HepG2 (cell line): Measurements from ENCODE around the gene MLX. TPM values are rescaled to one million over a fixed set of nuclear protein-coding genes. Genes with fewer than 3 reads are reported as not detected.
A peak's percentile ranks its signal among the peaks of the same experiment; 100 is the strongest.

Experiments used
- ASH2L ChIP-seq: fragments of 300-600, 200-600 bp; sonication (generic); IDR thresholded peaks from 2 replicates; pipeline ENCODE4 v1.7.0; 2017; ENCODE audit warnings: low read depth, mild to moderate bottlenecking, moderate library complexity, mixed read lengths, low read length; ENCODE audit not compliant: insufficient read length
- HNF4G ChIP-seq, 2 experiments: sonication (generic) in 1 of 2; formaldehyde crosslinking in 1 of 2; IDR thresholded peaks; 2 replicates each; pipeline versions ENCODE4 v1.4.0 to v1.6.1; 2011 to 2020; ENCODE audit warnings: borderline replicate concordance in 2 of 2, low read depth in 2 of 2, mild to moderate bottlenecking in 2 of 2, low read length in 1 of 2, missing genetic modification reagents in 1 of 2, moderate library complexity in 1 of 2
- NCOA5 ChIP-seq: sonication (generic); formaldehyde crosslinking; IDR thresholded peaks from 2 replicates; pipeline ENCODE4 v1.4.0; 2020; ENCODE audit warnings: missing genetic modification reagents
- NFKB2 ChIP-seq: sonication (generic); formaldehyde crosslinking; IDR thresholded peaks from 2 replicates; pipeline ENCODE4 v1.4.0; 2020; ENCODE audit warnings: missing genetic modification reagents, borderline replicate concordance
- NR2F6 ChIP-seq, 2 experiments: IDR thresholded peaks; 2 replicates each; pipeline ENCODE4 v1.6.1; 2016; ENCODE audit warnings: antibody characterized with exemption in 1 of 2, mild to moderate bottlenecking in 1 of 2
- POGK ChIP-seq: sonication (generic); formaldehyde crosslinking; conservative IDR thresholded peaks from 2 replicates; pipeline ENCODE4 v1.8.0; 2022; ENCODE audit warnings: mild to moderate bottlenecking, moderate library complexity, missing genetic modification reagents
- TFE3 ChIP-seq: IDR thresholded peaks from 2 replicates; pipeline ENCODE4 v1.6.1; 2016
- ZNF124 ChIP-seq: sonication (generic); formaldehyde crosslinking; IDR thresholded peaks from 2 replicates; pipeline ENCODE4 v1.4.0; 2020; ENCODE audit warnings: missing genetic modification reagents
- ZNF33B ChIP-seq: sonication (generic); formaldehyde crosslinking; IDR thresholded peaks from 2 replicates; pipeline ENCODE4 v1.5.1; 2020; ENCODE audit warnings: mild to moderate bottlenecking, missing genetic modification reagents
- ZNF354B ChIP-seq: sonication (generic); formaldehyde crosslinking; IDR thresholded peaks from 2 replicates; pipeline ENCODE4 v1.8.0; 2022; ENCODE audit warnings: mild to moderate bottlenecking, missing genetic modification reagents
- ZNF790 ChIP-seq: sonication (generic); formaldehyde crosslinking; IDR thresholded peaks from 2 replicates; pipeline ENCODE4 v1.8.0; 2022; ENCODE audit warnings: missing genetic modification reagents, mild to moderate bottlenecking, borderline replicate concordance
- polyA plus RNA-seq, 8 experiments: library from polyadenylated mRNA; depleted of rRNA in 3 of 8; stranded (reverse) in 7 of 8; unstranded in 1 of 8; fragments of >200 nt; fragmentation: Illumina TruSeq in 4 of 8; extraction: Trizol in 4 of 8; gene quantifications; 2 replicates each; pipeline versions ENCODE4 v1.2.1 to v1.2.3, GENCODE V29; 2011 to 2016; ENCODE audit warnings: low read depth in 4 of 8, missing spikeins in 1 of 8, mixed read lengths in 1 of 8; ENCODE audit not compliant: insufficient read depth in 1 of 8
- total RNA-seq, 5 experiments: library from RNA; depleted of rRNA; stranded (reverse); fragments of >200 nt; fragmentation: Illumina TruSeq; extraction: Trizol; gene quantifications; 2 replicates each; pipeline ENCODE4 v1.2.3, GENCODE V29; 2016; ENCODE audit warnings: low read depth in 1 of 5
- TF ChIP-seq, protein P1 (sequence below): sonication (generic); formaldehyde crosslinking; IDR thresholded peaks from 2 replicates; pipeline ENCODE4 v1.5.0; 2020; ENCODE audit warnings: mild to moderate bottlenecking, missing genetic modification reagents, borderline replicate concordance
- TF ChIP-seq, protein P2 (sequence below): sonication (generic); formaldehyde crosslinking; IDR thresholded peaks from 2 replicates; pipeline ENCODE4 v1.5.0; 2020; ENCODE audit warnings: missing genetic modification reagents
- TF ChIP-seq, protein P3 (sequence below): sonication (generic); formaldehyde crosslinking; IDR thresholded peaks from 2 replicates; pipeline ENCODE4 v1.4.0; 2020; ENCODE audit warnings: mild to moderate bottlenecking, missing genetic modification reagents

Gene MLX
- total and polyA plus RNA-seq, 2 of the 13 experiments (the other 11 are each of a cell fraction or from before 2014, with no cell fraction given): 38.9 to 74.4 TPM

DNA sequence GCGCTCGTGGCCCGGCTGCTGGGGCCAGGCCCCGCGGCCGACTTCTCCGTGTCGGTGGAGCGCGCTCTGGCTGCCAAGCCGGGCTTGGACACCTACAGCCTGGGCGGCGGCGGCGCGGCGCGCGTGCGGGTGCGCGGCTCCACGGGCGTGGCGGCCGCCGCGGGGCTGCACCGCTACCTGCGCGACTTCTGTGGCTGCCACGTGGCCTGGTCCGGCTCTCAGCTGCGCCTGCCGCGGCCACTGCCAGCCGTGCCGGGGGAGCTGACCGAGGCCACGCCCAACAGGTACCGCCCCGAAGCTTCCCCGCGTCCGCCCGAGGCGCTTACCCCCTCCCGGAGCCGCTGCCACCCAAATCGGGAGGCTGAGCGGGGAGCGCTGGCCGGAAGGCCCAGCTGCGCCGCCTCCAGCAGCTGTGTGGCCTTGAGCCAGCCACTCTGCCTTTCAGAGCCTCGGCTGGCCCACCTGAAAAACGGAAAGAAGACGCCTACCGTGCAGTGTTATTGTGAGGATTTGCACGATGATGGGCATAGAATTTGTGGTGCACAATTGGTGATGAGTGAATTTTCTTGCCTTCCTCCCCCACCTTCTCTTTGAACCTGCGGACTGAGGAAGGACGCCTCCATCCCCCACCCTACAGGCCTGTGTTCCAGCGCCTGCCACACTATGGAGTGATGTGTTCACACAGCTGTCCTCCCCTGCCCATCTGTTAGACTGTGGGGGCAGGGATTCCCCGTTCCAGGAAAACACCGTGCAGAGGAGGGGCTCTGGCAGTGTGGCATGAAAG is 30.3 kb upstream of the MLX start (continued):
- TF ChIP-seq POGK (peak; percentile 59; the same call in 1 of the 2 replicates), ZNF790 (CRISPR knock-in tag) (no peak), NR2F6 (IDR thresholded peaks at IDR 0.05) (no peak), NR2F6 (CRISPR knock-in tag; IDR thresholded peaks at IDR 0.05) (peak; percentile 67), ZNF354B (peak; percentile 71; the same call in 1 of the 2 replicates), ASH2L (peak; percentile 57), ZNF124 (peak; percentile 81), TFE3 (peak; percentile 62), HNF4G (IDR thresholded peaks at IDR 0.05; ENCODE audit: borderline replicate concordance, low read depth, low read length) (no peak), HNF4G (CRISPR knock-in tag; IDR thresholded peaks at IDR 0.05; ENCODE audit: borderline replicate concordance, low read depth) (peak; percentile 42; the same call in 1 of the 2 replicates), ZNF33B (CRISPR knock-in tag) (no peak), NCOA5 (no peak), NFKB2 (peak; percentile 35; the same call in 1 of the 2 replicates)
- TF ChIP-seq, protein P1, sequence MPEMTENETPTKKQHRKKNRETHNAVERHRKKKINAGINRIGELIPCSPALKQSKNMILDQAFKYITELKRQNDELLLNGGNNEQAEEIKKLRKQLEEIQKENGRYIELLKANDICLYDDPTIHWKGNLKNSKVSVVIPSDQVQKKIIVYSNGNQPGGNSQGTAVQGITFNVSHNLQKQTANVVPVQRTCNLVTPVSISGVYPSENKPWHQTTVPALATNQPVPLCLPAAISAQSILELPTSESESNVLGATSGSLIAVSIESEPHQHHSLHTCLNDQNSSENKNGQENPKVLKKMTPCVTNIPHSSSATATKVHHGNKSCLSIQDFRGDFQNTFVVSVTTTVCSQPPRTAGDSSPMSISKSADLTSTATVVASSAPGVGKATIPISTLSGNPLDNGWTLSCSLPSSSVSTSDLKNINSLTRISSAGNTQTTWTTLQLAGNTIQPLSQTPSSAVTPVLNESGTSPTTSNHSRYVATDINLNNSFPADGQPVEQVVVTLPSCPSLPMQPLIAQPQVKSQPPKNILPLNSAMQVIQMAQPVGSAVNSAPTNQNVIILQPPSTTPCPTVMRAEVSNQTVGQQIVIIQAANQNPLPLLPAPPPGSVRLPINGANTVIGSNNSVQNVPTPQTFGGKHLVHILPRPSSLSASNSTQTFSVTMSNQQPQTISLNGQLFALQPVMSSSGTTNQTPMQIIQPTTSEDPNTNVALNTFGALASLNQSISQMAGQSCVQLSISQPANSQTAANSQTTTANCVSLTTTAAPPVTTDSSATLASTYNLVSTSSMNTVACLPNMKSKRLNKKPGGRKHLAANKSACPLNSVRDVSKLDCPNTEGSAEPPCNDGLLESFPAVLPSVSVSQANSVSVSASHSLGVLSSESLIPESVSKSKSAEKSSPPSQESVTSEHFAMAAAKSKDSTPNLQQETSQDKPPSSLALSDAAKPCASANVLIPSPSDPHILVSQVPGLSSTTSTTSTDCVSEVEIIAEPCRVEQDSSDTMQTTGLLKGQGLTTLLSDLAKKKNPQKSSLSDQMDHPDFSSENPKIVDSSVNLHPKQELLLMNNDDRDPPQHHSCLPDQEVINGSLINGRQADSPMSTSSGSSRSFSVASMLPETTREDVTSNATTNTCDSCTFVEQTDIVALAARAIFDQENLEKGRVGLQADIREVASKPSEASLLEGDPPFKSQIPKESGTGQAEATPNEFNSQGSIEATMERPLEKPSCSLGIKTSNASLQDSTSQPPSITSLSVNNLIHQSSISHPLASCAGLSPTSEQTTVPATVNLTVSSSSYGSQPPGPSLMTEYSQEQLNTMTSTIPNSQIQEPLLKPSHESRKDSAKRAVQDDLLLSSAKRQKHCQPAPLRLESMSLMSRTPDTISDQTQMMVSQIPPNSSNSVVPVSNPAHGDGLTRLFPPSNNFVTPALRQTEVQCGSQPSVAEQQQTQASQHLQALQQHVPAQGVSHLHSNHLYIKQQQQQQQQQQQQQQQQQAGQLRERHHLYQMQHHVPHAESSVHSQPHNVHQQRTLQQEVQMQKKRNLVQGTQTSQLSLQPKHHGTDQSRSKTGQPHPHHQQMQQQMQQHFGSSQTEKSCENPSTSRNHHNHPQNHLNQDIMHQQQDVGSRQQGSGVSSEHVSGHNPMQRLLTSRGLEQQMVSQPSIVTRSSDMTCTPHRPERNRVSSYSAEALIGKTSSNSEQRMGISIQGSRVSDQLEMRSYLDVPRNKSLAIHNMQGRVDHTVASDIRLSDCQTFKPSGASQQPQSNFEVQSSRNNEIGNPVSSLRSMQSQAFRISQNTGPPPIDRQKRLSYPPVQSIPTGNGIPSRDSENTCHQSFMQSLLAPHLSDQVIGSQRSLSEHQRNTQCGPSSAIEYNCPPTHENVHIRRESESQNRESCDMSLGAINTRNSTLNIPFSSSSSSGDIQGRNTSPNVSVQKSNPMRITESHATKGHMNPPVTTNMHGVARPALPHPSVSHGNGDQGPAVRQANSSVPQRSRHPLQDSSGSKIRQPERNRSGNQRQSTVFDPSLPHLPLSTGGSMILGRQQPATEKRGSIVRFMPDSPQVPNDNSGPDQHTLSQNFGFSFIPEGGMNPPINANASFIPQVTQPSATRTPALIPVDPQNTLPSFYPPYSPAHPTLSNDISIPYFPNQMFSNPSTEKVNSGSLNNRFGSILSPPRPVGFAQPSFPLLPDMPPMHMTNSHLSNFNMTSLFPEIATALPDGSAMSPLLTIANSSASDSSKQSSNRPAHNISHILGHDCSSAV (CRISPR knock-in tag): 0 out of 2 replicates have a peak, but pooled peaks have one; percentile 77
- TF ChIP-seq, protein P2, sequence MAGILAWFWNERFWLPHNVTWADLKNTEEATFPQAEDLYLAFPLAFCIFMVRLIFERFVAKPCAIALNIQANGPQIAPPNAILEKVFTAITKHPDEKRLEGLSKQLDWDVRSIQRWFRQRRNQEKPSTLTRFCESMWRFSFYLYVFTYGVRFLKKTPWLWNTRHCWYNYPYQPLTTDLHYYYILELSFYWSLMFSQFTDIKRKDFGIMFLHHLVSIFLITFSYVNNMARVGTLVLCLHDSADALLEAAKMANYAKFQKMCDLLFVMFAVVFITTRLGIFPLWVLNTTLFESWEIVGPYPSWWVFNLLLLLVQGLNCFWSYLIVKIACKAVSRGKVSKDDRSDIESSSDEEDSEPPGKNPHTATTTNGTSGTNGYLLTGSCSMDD (CRISPR knock-in tag): no peak
- TF ChIP-seq, protein P3, sequence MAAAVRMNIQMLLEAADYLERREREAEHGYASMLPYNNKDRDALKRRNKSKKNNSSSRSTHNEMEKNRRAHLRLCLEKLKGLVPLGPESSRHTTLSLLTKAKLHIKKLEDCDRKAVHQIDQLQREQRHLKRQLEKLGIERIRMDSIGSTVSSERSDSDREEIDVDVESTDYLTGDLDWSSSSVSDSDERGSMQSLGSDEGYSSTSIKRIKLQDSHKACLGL (CRISPR knock-in tag): peak; percentile 51; the same call in 1 of the 2 replicates
